ENCODE results near the gene NPR2. TPM values are rescaled to one million over a fixed set of nuclear protein-coding genes. Genes with fewer than 3 reads are reported as not detected.

Gene NPR2
- total RNA-seq, 2 experiments from 2014 or later = 7.5 to 7.8 TPM

- POLR2A ChIA-PET = interaction anchor here (1.1 to 1.2 kb wide), 2 partner anchors 17 to 21 kb away, joined by 3 to 4 read pairs; partner anchors contain the start of genes CREB3 and TLN1
- H3K27me3 Mint-ChIP-seq = no peaks in the 10 kb centered on the region
- DNase-seq (peak; percentile 64), ATAC-seq (peak; percentile 64)
- H3K36me3 Mint-ChIP-seq (ENCODE audit: low read depth) = peaks cover 17% of the 10 kb centered on the region
- intact Hi-C loops (cut with micrococcal nuclease) = no loop called here
- peaks cover 30% of the 10 kb centered on the region for H3K4me1 Mint-ChIP-seq (ENCODE audit: low read depth)
- H3K4me3 Mint-ChIP-seq = peak overlapping the region; percentile 94
- TF ChIP-seq CTCF (IDR thresholded peaks at IDR 0.05) = no peak
- no peaks in the 10 kb centered on the region for H3K9me3 Mint-ChIP-seq
- CTCF ChIA-PET = interaction anchor here (0.8 to 3.9 kb wide), 14 partner anchors 10 to 146 kb away, joined by 3 to 21 read pairs (median 4); partner anchors contain the start of gene HINT2
- peak overlapping the region; percentile 88 for H3K27ac Mint-ChIP-seq
Observed at GRCh38 chr9:35749515-35750255, 41.7 kb upstream of the NPR2 start.

- H3K36me3 Mint-ChIP-seq (ENCODE audit: low read depth) = peaks cover 15% of the 10 kb centered on the region
- peaks cover 28% of the 10 kb centered on the region for H3K4me1 Mint-ChIP-seq (ENCODE audit: low read depth)
- DNase-seq (no peak), ATAC-seq (no peak)
- no peak for TF ChIP-seq CTCF (IDR thresholded peaks at IDR 0.05)
- peak overlapping the region; percentile 88 for H3K27ac Mint-ChIP-seq
- intact Hi-C loops (cut with micrococcal nuclease) = no loop called here
- CTCF ChIA-PET = interaction anchor here (0.8 to 3.1 kb wide), 10 partner anchors 10 to 146 kb away, joined by 3 to 11 read pairs (median 4); partner anchors contain the start of gene HINT2
- H3K9me3 Mint-ChIP-seq = no peaks in the 10 kb centered on the region
- POLR2A ChIA-PET = interaction anchor here (1.1 to 1.2 kb wide), 2 partner anchors 18 to 21 kb away, joined by 3 to 4 read pairs; partner anchors contain the start of genes CREB3 and TLN1
- H3K4me3 Mint-ChIP-seq = peak overlapping the region; percentile 94
- no peaks in the 10 kb centered on the region for H3K27me3 Mint-ChIP-seq
Observed at GRCh38 chr9:35750256-35750531, 41.2 kb upstream of the NPR2 start.

- no peaks in the 10 kb centered on the region for H3K9me3 Mint-ChIP-seq
- intact Hi-C loops (cut with micrococcal nuclease) = no loop called here
- CTCF ChIA-PET = interaction anchor here (1.2 to 2.0 kb wide), 4 partner anchors 18 to 57 kb away, joined by 3 to 6 read pairs (median 4); no protein-coding TSS in a partner anchor
- no peak for TF ChIP-seq CTCF (IDR thresholded peaks at IDR 0.05)
- H3K27ac Mint-ChIP-seq = no peak overlapping the region
- peaks cover 7% of the 10 kb centered on the region for H3K36me3 Mint-ChIP-seq (ENCODE audit: low read depth)
- H3K4me1 Mint-ChIP-seq (ENCODE audit: low read depth) = peaks cover 20% of the 10 kb centered on the region
- H3K27me3 Mint-ChIP-seq = no peaks in the 10 kb centered on the region
- H3K4me3 Mint-ChIP-seq = no peak overlapping the region
- ATAC-seq (no peak), DNase-seq (no peak)
- POLR2A ChIA-PET = interaction anchor here (0.9 to 1.4 kb wide), 2 partner anchors 22 to 61 kb away, joined by 3 to 5 read pairs; partner anchors contain the start of genes CREB3 and TLN1
Observed at GRCh38 chr9:35753466-35753865, 37.9 kb upstream of the NPR2 start.

GRCh38 chr9:35754264-35754663 is 37.1 kb upstream of the NPR2 start, which contains the start of gene MSMP:
TSS of gene MSMP (minus strand) at chr9:35754276. CDS start at chr9:35754129, 147 bp downstream.
- Mint-ChIP-seq H3K27ac (no peak within 1 kb of the TSS), H3K36me3 (ENCODE audit: low read depth) (peaks cover 7% of the 10 kb centered on the region), H3K27me3 (no peaks in the 10 kb centered on the region), H3K4me3 (no peak within 1 kb of the TSS), H3K9me3 (no peaks in the 10 kb centered on the region), H3K4me1 (ENCODE audit: low read depth) (peaks cover 27% of the 10 kb centered on the region)
- intact Hi-C loops (cut with micrococcal nuclease) = no loop called here
- ChIA-PET CTCF (interaction anchor here (1.2 to 3.1 kb wide), 6 partner anchors 19 to 149 kb away, joined by 3 to 25 read pairs (median 4); partner anchors contain the start of genes CREB3 and TLN1), POLR2A (interaction anchor here (1.4 kb wide), 1 partner anchor 22 kb away, joined by 5 read pairs; the partner anchor contains the start of genes CREB3 and TLN1)
- no peak for ATAC-seq
- TF ChIP-seq CTCF (IDR thresholded peaks at IDR 0.05) = no peak
- DNase-seq = no peak

GRCh38 chr9:35755071-35755470 is 36.3 kb upstream of the NPR2 start:
- Mint-ChIP-seq H3K4me3 (no peak overlapping the region), H3K27me3 (no peaks in the 10 kb centered on the region), H3K9me3 (no peaks in the 10 kb centered on the region), H3K36me3 (ENCODE audit: low read depth) (peaks cover 11% of the 10 kb centered on the region), H3K27ac (no peak overlapping the region), H3K4me1 (ENCODE audit: low read depth) (peaks cover 30% of the 10 kb centered on the region)
- ATAC-seq (no peak), DNase-seq (no peak)
- TF ChIP-seq CTCF (IDR thresholded peaks at IDR 0.05) = no peak
- POLR2A ChIA-PET = interaction anchor here (1.4 kb wide), 1 partner anchor 23 kb away, joined by 5 read pairs; the partner anchor contains the start of genes CREB3 and TLN1
- intact Hi-C loops (cut with micrococcal nuclease) = no loop called here
- CTCF ChIA-PET = interaction anchor here (0.6 to 3.1 kb wide), 9 partner anchors 9 to 148 kb away, joined by 3 to 25 read pairs (median 5); partner anchors contain the start of genes CREB3, SPAG8 and TLN1

Data from activated CD8-positive, alpha-beta T cell treated with anti-CD3 and anti-CD28 coated beads for 36 hours (primary cell).